OCI-LY1 (cell line): Measurements from ENCODE around the gene AGPAT3.

Experiments used
- CTCF ChIP-seq: fragments of 200-600 bp; sonication (generic), shearing (Covaris generic); IDR thresholded peaks from 2 replicates; pipeline ENCODE4 v1.5.1; 2017; ENCODE audit warnings: mild to moderate bottlenecking, antibody characterized with exemption, low read length, moderate library complexity, mixed read lengths
- EZH2 ChIP-seq: fragments of 200-600 bp; sonication (generic), shearing (Covaris generic); IDR thresholded peaks from 2 replicates; pipeline ENCODE4 v1.8.0; 2017; ENCODE audit warnings: borderline replicate concordance, mixed run types, mild to moderate bottlenecking, antibody characterized with exemption, low read length, moderate library complexity, mixed read lengths

DNA sequence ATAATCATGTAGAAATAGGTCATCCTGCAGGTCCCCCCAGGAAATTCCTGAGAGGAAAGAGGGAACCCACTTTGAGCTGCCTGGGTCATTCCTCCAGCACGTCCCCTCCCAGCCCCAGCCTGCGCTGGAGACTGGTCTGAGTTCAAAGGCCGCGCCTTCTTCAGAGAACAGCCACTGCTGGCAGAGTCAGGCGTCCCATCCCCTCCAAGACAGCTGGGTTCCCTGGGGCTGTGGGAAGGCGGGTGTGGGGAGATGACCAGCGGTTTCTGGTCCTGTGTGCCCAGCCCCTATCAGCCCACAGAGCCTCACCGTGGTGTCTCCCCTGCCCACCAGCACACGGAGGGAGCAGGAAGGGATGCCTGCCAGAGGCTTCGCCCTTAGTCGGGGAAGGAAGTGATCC is 129.1 kb downstream of the AGPAT3 start:
- no peak for TF ChIP-seq CTCF
- TF ChIP-seq EZH2: no peak
